ENCODE measurements around the gene KRT33A.

- TF ChIP-seq CTCF (IDR thresholded peaks at IDR 0.05) (no peak), POLR2A (IDR thresholded peaks at IDR 0.05) (no peak)
These were observed 35.6 kb upstream of the KRT33A start for GRCh38 chr17:41386227-41386626.
